Testis (tissue), 3 donors: Measurements from ENCODE around the gene IRF9. TPM values are rescaled to one million over a fixed set of nuclear protein-coding genes. Genes with fewer than 3 reads are reported as not detected.

Experiments used
- DNase-seq: peaks from one replicate; pipeline ENCODE4 v3.0.0-alpha.2; 2019
- H3K27ac ChIP-seq, 2 donors: fragments of 200-600 bp; sonication (generic); one replicate each; pipeline ENCODE4 v1.5.1; 2019
- H3K27me3 ChIP-seq: fragments of 200-600 bp; sonication (generic); one replicate; pipeline ENCODE4 v1.5.1; 2019
- H3K36me3 ChIP-seq: fragments of 200-600 bp; sonication (generic); one replicate; pipeline ENCODE4 v1.5.1; 2017; ENCODE audit warnings: low read depth; ENCODE audit errors: missing control alignments
- H3K4me1 ChIP-seq: fragments of 200-600 bp; sonication (generic); one replicate; pipeline ENCODE4 v1.5.1; 2019
- H3K4me3 ChIP-seq, 2 donors: fragments of 200-600 bp; sonication (generic); one replicate each; pipeline ENCODE4 v1.5.1; 2017 to 2019
- H3K9me3 ChIP-seq: fragments of 200-600 bp; sonication (generic); one replicate; pipeline ENCODE4 v1.5.1; 2017
- CTCF ChIP-seq, 3 experiments: fragments of 450-650 bp in 2 of 3; fragments of 200-600 bp in 1 of 3; sonication (generic) in 1 of 3; IDR thresholded peaks; one replicate each; pipeline ENCODE4 v1.5.1; 2016 to 2019; ENCODE audit warnings: antibody characterized with exemption in 3 of 3, mild to moderate bottlenecking in 2 of 3, moderate library complexity in 1 of 3
- POLR2A ChIP-seq: fragments of 450-650 bp; IDR thresholded peaks from one replicate; pipeline ENCODE4 v1.6.1; 2017; ENCODE audit warnings: antibody characterized with exemption, mild to moderate bottlenecking, moderate library complexity
- WGBS, 2 donors: methylation state at CpG; one replicate each; pipeline ENCODE4 v1.1.5; 2018; 5-methylcytosine and 5-hydroxymethylcytosine counted together
- intact Hi-C: fragments of 100-400 bp; cut with DNase I; formaldehyde crosslinking; loops from one replicate; pipeline ENCODE4 v1.15.1; 2023; ENCODE audit warnings: low total_unique reads
- polyA plus RNA-seq: library from polyadenylated mRNA; stranded (reverse); fragments of 350-450 nt; fragmentation: Illumina TruSeq; extraction: RNeasy Lipid Tissue Mini Kit (QIAGEN cat#74804); gene quantifications from one replicate; pipeline ENCODE4 v1.2.3, GENCODE V29; 2014; ENCODE audit warnings: low read depth, low replicate concordance; ENCODE audit not compliant: insufficient read depth
- total RNA-seq, 2 donors: library from RNA; depleted of rRNA; stranded (reverse); fragments of >200 nt; gene quantifications; one replicate each; pipeline ENCODE4 v1.2.3, GENCODE V29; 2016

The IRF9 gene
- total and polyA plus RNA-seq, 3 donors from 2014 or later: 45.7 to 74.8 (median 56.2) TPM

GRCh38 chr14:24139272-24139934, 21.7 kb upstream of the IRF9 start:
- no peaks in the 10 kb centered on the region for H3K36me3 ChIP-seq
- peaks cover 24% of the 10 kb centered on the region for H3K4me1 ChIP-seq
- no peak overlapping the region for H3K4me3 ChIP-seq
- TF ChIP-seq CTCF (IDR thresholded peaks at IDR 0.05) (no peak), POLR2A (no peak)
- no peaks in the 10 kb centered on the region for H3K27me3 ChIP-seq
- no peaks in the 10 kb centered on the region for H3K9me3 ChIP-seq
- intact Hi-C loops: no loop called here
- DNase-seq: no peak
- H3K27ac ChIP-seq: no peak overlapping the region
- 81 to 91% methylated on average over 9 of the region's 9 CpGs for WGBS, 2 donors

GRCh38 chr14:24141097-24141880, 19.8 kb upstream of the IRF9 start, which contains the start of gene EMC9:
Gene EMC9, minus strand, starts transcription at chr14:24141591. Its CDS starts 287 bp downstream, at chr14:24141304.
- peaks cover 26% of the 10 kb centered on the region for H3K4me1 ChIP-seq
- intact Hi-C loops: no loop called here
- 0 to 1% methylated on average over 41 to 65 of the region's 65 CpGs for WGBS, 2 donors

GRCh38 chr14:24143511-24143910, 17.6 kb upstream of the IRF9 start:
- DNase-seq: no peak
- no peaks in the 10 kb centered on the region for H3K36me3 ChIP-seq
- TF ChIP-seq POLR2A: no peak
- TF ChIP-seq CTCF (IDR thresholded peaks at IDR 0.05): no peak
- H3K27me3 ChIP-seq: no peaks in the 10 kb centered on the region
- H3K4me1 ChIP-seq: peaks cover 24% of the 10 kb centered on the region
- no peak overlapping the region for H3K4me3 ChIP-seq
- WGBS, 2 donors: 76 to 85% methylated on average over 2 of the region's 2 CpGs
- H3K27ac ChIP-seq: no peak overlapping the region
- no peaks in the 10 kb centered on the region for H3K9me3 ChIP-seq
- intact Hi-C loops: no loop called here

More at GRCh38 chr14:24141097-24141880, 19.8 kb upstream of the IRF9 start, which contains the start of gene EMC9:
- peak within 1 kb of the TSS; percentile 89 to 93 for H3K27ac ChIP-seq
- peak within 1 kb of the TSS; percentile 84 to 87 for H3K4me3 ChIP-seq
- no peaks in the 10 kb centered on the region for H3K9me3 ChIP-seq
- DNase-seq: peak; percentile 100
- no peaks in the 10 kb centered on the region for H3K36me3 ChIP-seq
- TF ChIP-seq POLR2A: no peak
- TF ChIP-seq CTCF (IDR thresholded peaks at IDR 0.05): peak; percentile 23 to 73 (median 32)
- H3K27me3 ChIP-seq: no peaks in the 10 kb centered on the region

GRCh38 chr14:24144451-24144850, 16.6 kb upstream of the IRF9 start:
- TF ChIP-seq CTCF (IDR thresholded peaks at IDR 0.05) (no peak), POLR2A (no peak)
- H3K27ac ChIP-seq: no peak overlapping the region
- peaks cover 27% of the 10 kb centered on the region for H3K4me1 ChIP-seq
- H3K4me3 ChIP-seq: no peak overlapping the region
- DNase-seq: no peak
- H3K36me3 ChIP-seq: no peaks in the 10 kb centered on the region
- 90 to 91% methylated on average over 1 of the region's 1 CpG for WGBS, 2 donors
- no peaks in the 10 kb centered on the region for H3K27me3 ChIP-seq
- H3K9me3 ChIP-seq: no peaks in the 10 kb centered on the region
- intact Hi-C loops: no loop called here
